Mononuclear cell (primary cell): Measurements from ENCODE around the gene RAD23A. TPM values are rescaled to one million over a fixed set of nuclear protein-coding genes. Genes with fewer than 3 reads are reported as not detected.

Experiments used
- H3K27me3 ChIP-seq: 2 replicates; pipeline ENCODE4 v1.6.0; 2011; ENCODE audit warnings: low read length, control low read depth; ENCODE audit not compliant: insufficient read depth
- H3K4me1 ChIP-seq: 2 replicates; pipeline ENCODE4 v1.5.1; 2011; ENCODE audit warnings: mild to moderate bottlenecking, low read length, control low read depth; ENCODE audit not compliant: insufficient read depth
- H3K4me3 ChIP-seq: 2 replicates; pipeline ENCODE4 v1.5.1; 2011; ENCODE audit warnings: mild to moderate bottlenecking, low read length, moderate library complexity
- H3K9me3 ChIP-seq: 2 replicates; pipeline ENCODE4 v1.5.1; 2011; ENCODE audit warnings: low read depth, mild to moderate bottlenecking, control low read depth, low read length
- total RNA-seq: library from RNA; depleted of rRNA; stranded (reverse); fragments of >200 nt; gene quantifications from one replicate; pipeline ENCODE4 v1.2.3, GENCODE V29; 2012

The RAD23A gene
- total RNA-seq, 1 donor: 48.8 TPM

GRCh38 chr19:12932392-12933286, 13.0 kb upstream of the RAD23A start:
- no peaks in the 10 kb centered on the region for H3K9me3 ChIP-seq
- peaks cover 35% of the 10 kb centered on the region for H3K4me1 ChIP-seq
- peak overlapping the region; percentile 79 for H3K4me3 ChIP-seq
- no peaks in the 10 kb centered on the region for H3K27me3 ChIP-seq

GRCh38 chr19:12933287-12934072, 12.2 kb upstream of the RAD23A start, which contains the start of gene FARSA:
FARSA (minus strand) TSS chr19:12933711; CDS start chr19:12933696, 15 bp downstream.
- peaks cover 40% of the 10 kb centered on the region for H3K4me1 ChIP-seq
- peak within 1 kb of the TSS; percentile 79 for H3K4me3 ChIP-seq
- H3K27me3 ChIP-seq: no peaks in the 10 kb centered on the region
- H3K9me3 ChIP-seq: no peaks in the 10 kb centered on the region

GRCh38 chr19:12935071-12935470, 10.6 kb upstream of the RAD23A start:
- Histone ChIP-seq H3K27me3 (no peaks in the 10 kb centered on the region), H3K4me1 (peaks cover 51% of the 10 kb centered on the region), H3K4me3 (no peak overlapping the region), H3K9me3 (no peaks in the 10 kb centered on the region)

- H3K9me3 ChIP-seq: no peaks in the 10 kb centered on the region
- H3K4me3 ChIP-seq: no peak overlapping the region
- peaks cover 66% of the 10 kb centered on the region for H3K4me1 ChIP-seq
- H3K27me3 ChIP-seq: no peaks in the 10 kb centered on the region
Measured at GRCh38 chr19:12936582-12936981, 9.1 kb upstream of the RAD23A start.

- Histone ChIP-seq H3K4me3 (peak overlapping the region; percentile 95), H3K4me1 (peaks cover 71% of the 10 kb centered on the region), H3K9me3 (no peaks in the 10 kb centered on the region), H3K27me3 (no peaks in the 10 kb centered on the region)
Measured at GRCh38 chr19:12937093-12937926, 8.4 kb upstream of the RAD23A start.

GRCh38 chr19:12937927-12938778, 7.5 kb upstream of the RAD23A start, which contains the start of gene CALR:
CALR (plus strand) TSS chr19:12938609; CDS start chr19:12938680, 71 bp downstream.
- H3K27me3 ChIP-seq: no peaks in the 10 kb centered on the region
- H3K9me3 ChIP-seq: no peaks in the 10 kb centered on the region
- peaks cover 68% of the 10 kb centered on the region for H3K4me1 ChIP-seq
- peak within 1 kb of the TSS; percentile 95 for H3K4me3 ChIP-seq

- Histone ChIP-seq H3K9me3 (no peaks in the 10 kb centered on the region), H3K4me3 (peak overlapping the region; percentile 95), H3K27me3 (no peaks in the 10 kb centered on the region), H3K4me1 (peaks cover 69% of the 10 kb centered on the region)
Measured at GRCh38 chr19:12938779-12939601, 6.7 kb upstream of the RAD23A start.

GRCh38 chr19:12939975-12940423, 5.7 kb upstream of the RAD23A start:
- Histone ChIP-seq H3K27me3 (no peaks in the 10 kb centered on the region), H3K4me1 (peaks cover 72% of the 10 kb centered on the region), H3K4me3 (peak overlapping the region; percentile 95), H3K9me3 (no peaks in the 10 kb centered on the region)

GRCh38 chr19:12940897-12941296, 4.8 kb upstream of the RAD23A start:
- no peak overlapping the region for H3K4me3 ChIP-seq
- H3K9me3 ChIP-seq: no peaks in the 10 kb centered on the region
- no peaks in the 10 kb centered on the region for H3K27me3 ChIP-seq
- H3K4me1 ChIP-seq: peaks cover 76% of the 10 kb centered on the region

- Histone ChIP-seq H3K4me3 (no peak overlapping the region), H3K4me1 (peaks cover 68% of the 10 kb centered on the region), H3K27me3 (no peaks in the 10 kb centered on the region), H3K9me3 (no peaks in the 10 kb centered on the region)
Measured at GRCh38 chr19:12943437-12944044, 2.1 kb upstream of the RAD23A start.

GRCh38 chr19:12944104-12944674, 1.5 kb upstream of the RAD23A start:
- Histone ChIP-seq H3K4me3 (no peak overlapping the region), H3K27me3 (no peaks in the 10 kb centered on the region), H3K4me1 (peaks cover 66% of the 10 kb centered on the region), H3K9me3 (no peaks in the 10 kb centered on the region)

- Histone ChIP-seq H3K4me1 (peaks cover 52% of the 10 kb centered on the region), H3K4me3 (peak overlapping the region; percentile 70), H3K9me3 (no peaks in the 10 kb centered on the region), H3K27me3 (no peaks in the 10 kb centered on the region)
Measured at GRCh38 chr19:12946092-12946721, 545 bp downstream of the RAD23A start.
